GM19468 (cell line): ENCODE data around the gene WIF1.

Experiments used
- ATAC-seq: cut with Tn5 transposase; IDR thresholded peaks from one replicate; pipeline ENCODE4 v1.9.1; 2021; ENCODE audit warnings: mild to moderate bottlenecking, moderate library complexity, moderate number of reproducible peaks; ENCODE audit not compliant: unreplicated experiment; ENCODE audit errors: extremely low read depth

The WIF1 gene, protein sequence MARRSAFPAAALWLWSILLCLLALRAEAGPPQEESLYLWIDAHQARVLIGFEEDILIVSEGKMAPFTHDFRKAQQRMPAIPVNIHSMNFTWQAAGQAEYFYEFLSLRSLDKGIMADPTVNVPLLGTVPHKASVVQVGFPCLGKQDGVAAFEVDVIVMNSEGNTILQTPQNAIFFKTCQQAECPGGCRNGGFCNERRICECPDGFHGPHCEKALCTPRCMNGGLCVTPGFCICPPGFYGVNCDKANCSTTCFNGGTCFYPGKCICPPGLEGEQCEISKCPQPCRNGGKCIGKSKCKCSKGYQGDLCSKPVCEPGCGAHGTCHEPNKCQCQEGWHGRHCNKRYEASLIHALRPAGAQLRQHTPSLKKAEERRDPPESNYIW

DNA sequence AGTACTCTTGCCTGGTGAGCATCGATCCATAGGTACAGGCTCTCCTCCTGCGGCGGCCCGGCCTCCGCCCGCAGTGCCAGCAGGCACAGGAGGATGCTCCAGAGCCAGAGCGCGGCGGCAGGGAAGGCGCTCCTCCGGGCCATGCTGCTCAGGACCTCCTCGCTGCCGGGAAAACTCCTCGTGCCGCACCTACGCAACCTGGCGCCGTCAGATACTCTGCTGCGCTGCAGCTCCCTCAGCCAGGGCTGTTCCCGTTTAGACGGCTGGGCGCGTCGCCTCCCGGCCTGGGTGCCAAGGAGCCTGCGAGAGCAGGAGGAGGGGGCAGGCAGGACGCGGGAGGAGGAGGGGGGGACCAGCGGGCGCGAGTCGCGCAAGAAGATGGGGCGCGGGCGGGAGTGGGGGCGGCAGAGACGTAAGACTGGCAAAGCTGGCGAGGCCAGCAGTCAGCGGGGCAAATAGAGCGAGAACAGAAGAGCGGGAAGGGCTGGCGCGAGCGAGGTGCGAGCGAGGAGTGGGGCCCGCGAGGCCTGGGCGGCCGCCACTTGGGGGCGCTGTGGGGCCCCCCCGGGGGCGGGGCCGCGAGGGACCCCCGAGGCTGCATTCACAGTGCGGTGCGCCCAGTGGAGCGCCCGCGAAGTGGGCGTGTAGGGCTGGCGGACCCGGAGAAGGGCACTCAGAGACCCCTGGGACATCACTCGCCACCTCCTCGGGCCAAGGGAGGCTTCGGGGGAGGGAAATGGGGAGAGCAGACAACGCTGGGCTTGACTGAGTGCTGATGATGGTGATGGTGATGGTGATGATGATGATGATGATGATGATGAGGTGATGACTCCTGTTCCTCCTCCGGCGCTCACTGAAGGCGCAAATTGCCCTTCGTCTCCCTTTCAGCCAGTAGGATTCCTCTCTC, at the start of gene WIF1:
WIF1 (minus strand) TSS at position 257 of the 907 bp plus-strand sequence; CDS start at position 143, 114 bp downstream.
- ATAC-seq: no peak

DNA sequence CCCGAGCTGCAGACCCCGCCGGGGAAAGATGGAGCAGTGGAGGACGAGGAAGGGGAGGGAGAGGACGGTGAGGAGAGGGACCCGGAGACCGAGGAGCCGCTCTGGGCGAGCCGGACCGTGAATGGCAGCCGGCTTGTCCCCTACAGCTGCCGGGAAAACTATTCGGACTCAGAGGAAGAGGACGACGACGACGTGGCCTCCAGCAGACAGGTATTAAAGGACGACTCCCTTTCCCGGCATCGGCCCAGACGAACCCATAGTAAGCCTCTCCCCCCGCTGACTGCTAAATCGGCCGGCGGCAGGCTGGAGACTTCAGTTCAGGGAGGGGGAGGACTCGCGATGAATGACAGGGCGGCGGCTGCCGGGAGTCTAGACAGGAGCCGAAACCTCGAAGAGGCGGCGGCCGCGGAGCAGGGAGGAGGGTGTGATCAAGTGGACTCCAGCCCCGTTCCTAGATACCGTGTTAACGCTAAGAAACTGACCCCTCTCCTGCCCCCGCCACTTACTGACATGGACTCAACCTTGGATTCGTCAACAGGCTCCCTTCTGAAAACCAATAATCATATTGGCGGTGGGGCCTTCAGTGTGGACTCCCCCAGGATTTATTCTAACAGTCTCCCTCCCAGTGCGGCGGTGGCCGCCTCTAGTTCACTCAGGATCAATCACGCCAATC, 49.2 kb upstream of the WIF1 start:
- ATAC-seq: no peak

DNA sequence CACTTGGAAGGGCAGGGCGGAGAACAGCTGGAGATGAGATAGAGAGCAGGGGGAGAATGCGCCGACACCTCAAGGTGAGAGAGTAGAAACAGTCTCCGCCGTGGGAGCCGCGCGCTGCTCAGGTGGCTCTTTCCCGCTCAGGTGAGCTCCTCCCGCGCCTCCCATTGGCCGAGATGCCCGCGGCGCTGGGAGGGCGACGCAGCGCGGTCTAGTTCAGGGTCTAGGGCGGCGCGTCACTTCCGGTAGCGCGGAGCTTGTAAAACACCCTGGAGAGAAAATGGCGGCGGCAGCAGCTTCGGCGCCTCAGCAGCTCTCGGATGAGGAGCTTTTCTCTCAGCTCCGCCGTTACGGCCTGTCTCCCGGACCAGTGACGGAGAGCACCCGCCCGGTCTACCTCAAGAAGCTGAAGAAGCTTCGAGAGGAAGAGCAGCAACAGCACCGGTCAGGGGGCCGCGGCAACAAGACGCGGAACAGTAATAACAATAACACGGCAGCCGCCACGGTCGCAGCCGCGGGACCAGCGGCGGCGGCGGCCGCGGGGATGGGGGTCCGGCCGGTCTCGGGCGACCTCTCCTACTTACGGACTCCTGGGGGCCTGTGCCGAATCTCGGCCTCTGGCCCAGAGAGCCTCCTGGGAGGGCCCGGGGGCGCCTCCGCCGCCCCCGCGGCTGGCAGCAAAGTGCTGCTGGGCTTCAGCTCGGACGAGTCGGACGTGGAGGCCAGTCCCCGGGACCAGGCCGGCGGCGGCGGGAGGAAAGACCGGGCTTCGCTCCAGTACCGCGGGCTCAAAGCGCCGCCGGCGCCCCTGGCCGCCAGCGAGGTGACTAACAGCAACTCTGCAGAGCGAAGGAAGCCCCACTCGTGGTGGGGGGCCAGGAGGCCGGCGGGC, 48.5 kb upstream of the WIF1 start, which contains the start of gene LEMD3:
LEMD3 (plus strand) TSS at position 264 of the 889 bp plus-strand sequence; CDS start at position 278, 14 bp downstream.
- ATAC-seq: peak; percentile 97

DNA sequence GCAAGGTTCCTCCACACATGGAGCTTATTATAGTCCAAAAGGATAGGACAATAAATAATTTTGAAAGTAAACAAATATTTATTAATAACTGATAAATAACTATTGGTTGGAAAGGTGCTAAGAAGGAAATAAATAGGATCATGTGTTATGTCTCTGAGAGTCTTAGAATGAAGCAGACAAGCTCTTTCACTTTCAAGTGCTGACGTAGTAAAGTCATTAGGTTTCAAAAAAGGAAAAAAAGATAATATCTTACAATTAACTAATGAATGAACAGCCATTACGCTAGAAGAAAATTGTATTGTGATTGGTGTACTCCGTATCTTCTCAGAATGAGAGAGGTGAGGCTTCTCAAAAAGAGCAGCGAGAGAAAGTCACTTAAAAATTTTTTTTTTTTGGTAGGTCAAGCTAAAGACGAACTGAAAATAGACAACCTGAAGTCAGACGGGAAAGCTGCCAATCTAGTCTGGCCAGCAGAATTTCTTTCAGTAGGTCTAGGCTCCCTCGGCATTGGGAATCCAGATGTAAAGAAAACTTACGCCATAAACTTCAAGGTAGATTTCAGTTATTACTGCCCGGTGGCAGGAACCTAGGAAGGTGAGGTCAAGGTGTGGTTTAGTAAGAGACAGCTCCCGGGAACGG, 47.7 kb upstream of the WIF1 start:
- ATAC-seq: no peak

DNA sequence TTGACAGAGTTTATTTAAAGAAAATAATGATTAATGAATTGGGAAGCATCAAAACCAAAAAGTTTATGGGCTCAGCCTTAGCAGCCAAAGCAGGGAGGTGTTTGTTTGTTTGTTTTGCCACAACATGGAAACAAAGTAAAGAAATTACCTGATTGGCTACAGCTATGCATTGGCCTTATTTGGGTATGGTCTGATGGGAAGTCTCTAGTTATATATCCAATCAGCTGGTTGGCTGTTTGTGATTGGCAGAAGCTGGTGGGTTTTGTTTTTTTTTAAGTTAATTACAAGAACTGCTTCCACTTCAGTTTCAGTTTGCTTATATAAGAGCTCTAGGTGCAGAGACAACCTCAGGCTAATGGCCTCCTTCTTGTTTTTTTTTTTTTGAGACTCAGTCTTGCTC, 43.7 kb upstream of the WIF1 start:
- no peak for ATAC-seq

DNA sequence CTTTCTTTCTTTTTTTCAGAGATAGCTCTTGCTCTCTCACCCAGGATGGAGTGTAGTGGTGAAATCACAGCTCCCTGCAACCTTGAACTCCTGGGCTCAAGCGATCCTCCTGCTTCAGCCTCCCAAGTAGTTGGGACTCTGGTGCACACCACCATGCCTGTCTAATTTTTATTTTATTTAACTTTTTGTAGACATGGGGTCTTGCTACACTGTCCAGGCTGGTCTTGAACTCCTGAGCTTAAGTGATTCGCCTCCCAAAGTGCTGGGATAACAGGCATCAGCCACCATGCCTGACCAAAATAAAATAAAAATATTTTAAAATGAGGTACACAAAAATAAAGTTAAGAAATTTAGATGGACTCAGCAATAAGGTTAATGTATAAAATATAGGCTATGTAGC, 43.1 kb upstream of the WIF1 start:
- no peak for ATAC-seq

DNA sequence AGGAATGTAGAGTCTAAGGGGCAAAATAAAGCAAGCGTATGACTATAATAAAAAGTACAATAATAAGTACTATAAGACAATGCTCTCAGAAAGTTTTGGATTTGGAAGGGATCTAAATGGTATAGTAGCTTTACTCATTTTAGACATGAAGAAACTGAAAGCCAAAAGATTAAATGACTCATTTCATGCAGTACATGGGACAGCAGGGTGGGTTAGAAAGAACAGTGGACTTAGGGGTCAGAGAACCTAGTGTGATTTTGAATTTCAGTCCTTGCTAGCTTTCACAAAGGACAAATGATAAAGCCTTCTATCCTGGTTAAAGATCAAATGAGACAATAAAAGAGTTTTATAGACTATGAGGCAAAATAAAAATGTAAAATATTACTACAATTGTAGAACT, 41.5 kb upstream of the WIF1 start:
- no peak for ATAC-seq

DNA sequence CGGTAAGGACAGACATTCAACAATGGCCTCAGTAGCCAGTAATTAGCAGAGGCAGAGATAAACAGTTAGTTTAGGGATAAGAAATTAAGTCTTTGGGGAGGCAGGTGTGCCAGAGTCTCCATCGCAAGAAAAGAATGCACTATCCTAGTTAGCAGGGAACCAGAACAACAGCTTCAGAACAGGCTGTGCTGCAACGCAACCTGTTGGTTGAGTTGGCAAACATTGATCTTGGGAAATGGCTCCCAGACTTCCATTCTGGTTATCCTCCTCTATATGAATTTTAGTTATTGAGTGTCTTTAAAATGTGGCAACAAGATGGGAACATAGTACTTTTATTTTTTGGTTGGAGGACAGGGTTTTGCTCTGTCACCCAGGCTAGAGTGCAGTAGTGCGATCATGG, 36.0 kb upstream of the WIF1 start:
- no peak for ATAC-seq

DNA sequence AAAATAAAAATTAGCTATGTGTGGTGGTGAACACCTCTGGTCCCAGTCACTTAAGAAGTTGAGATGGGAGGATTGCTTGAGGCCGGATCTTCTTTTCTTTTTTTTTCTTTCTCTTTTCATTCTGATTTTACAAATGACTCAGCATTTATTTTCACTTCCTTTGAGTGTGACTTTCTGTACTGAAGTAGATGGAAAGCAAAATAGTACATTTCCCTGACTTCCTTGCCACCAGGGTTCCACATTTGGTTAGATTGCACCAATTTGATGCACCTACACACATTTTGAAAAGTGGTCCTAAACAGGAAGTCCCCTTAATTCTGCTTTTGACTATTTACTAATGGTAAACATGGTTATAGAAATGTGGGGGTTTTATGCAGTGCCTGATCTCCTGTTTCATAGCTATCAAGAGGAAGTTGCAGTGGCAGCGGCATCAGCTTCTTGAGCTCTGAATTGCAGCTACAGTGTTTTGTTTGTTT, 35.3 kb upstream of the WIF1 start:
- peak; percentile 92 for ATAC-seq

DNA sequence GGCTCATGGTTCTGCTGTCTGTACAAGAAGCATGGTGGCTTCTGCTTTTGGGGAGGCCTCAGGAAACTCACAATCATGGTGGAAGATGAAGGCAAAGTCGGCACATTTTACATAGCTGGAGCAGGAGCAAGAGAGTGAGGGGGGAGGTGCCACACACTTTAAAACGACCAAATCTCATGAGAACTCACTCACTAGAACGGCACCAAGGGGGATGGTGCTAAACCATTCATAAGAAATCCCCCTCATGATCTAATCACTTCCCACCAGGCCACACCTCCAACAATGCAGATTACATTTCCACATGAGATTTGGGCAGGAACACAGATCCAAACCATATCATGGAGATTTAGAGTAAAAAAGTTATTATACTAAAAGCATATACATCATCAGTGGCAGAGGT, 34.7 kb upstream of the WIF1 start:
- ATAC-seq: no peak

DNA sequence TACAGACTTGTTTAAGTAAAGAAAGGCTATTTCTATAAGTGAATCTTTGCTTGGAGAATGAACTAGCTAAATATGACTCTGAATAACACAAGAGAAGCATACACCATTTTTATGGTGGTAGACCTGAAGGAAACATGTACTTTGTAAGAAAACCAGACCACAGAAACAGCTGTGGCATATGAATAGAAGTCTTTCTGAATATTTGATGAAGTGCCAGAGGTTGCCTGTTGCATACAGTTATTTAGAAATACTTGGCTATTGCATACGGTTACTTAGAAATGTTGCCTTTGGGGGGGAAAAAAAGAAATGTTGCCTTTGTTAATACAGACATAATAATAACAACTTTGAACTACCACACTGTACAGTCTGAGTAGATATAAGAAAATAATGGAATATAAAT, 31.5 kb upstream of the WIF1 start:
- no peak for ATAC-seq

DNA sequence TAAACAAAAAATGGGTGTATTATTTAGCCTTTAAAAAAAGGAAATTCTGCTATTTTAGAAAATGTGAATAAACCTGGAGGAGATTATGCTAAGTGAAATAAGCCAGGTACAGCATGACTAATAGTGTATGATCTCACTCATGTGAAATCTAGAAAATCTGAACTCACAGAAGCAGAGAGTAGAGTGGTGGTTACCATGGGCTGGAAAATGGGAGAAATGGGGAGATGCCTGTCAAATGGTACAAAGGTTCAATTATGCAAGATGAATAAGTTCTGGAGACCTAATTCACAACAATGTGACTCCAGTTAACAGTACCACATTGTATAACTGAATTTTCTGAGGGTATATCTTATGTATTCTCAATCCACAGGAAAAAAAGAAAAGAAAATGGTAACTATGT, 30.9 kb upstream of the WIF1 start:
- no peak for ATAC-seq

DNA sequence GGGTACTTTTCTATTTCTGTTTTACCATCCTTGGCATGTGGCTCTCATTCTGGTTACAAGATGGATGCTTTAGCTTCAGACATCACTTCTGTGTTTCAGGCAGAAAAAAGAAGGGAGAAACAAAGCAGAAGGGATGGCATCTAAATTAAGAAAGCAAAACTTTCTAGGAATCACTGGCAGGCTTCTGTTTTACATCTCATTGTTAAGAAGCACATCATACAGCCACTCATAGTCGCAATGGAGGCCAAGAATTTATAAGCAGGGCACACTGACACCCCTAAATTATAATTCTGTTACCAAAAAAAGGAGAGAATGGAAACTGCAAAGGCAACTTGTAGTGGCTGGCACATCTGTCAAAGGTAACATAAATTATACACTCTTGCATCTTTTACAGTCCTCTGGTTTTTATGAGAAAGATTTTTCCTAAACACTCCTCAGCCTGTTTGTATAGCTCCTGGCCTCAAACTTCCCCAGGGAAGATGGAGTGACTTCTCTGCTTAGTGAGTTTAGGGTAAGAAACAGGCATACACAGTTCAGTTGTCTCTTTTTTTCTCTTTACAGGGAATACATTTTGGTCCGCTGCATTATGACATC, 26.3 kb upstream of the WIF1 start:
- ATAC-seq: no peak

DNA sequence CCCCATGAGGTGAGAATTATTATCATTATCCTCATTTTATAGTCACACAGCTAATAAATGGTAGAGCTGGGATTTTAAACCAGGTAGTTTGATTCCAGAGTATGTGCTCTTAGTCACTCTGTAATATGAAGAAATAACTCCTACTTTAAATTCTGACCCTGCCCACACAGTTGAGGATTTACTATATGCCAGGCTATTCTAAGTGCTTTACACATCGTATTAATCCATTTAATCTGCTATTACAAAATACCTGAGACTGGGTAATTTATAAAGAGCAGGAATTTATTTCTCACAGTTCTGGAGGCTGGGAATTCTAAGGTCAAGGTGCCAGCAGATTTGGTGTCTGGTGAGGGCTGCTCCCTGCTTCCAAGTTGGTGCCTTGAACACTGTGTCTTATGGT, 19.6 kb upstream of the WIF1 start:
- no peak for ATAC-seq

DNA sequence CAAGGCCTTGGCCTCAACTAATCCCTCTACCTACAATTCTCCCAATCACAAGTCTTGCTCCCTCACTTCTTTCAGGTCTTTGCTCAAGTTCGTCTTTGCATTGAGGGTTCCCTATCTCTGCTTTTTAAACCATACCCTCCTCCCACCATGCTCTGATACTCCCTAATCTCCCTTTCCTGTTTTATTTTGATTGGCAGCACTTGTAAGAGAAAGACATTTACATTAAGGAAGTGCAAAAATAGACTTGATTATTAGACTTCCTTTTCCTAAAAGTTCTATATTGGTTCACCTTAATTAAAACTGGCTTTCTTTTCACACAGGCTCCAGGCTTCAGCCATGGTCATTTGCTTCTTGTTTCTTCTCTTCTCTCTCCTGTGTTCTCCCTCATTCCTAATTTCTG, 18.3 kb upstream of the WIF1 start:
- ATAC-seq: no peak

DNA sequence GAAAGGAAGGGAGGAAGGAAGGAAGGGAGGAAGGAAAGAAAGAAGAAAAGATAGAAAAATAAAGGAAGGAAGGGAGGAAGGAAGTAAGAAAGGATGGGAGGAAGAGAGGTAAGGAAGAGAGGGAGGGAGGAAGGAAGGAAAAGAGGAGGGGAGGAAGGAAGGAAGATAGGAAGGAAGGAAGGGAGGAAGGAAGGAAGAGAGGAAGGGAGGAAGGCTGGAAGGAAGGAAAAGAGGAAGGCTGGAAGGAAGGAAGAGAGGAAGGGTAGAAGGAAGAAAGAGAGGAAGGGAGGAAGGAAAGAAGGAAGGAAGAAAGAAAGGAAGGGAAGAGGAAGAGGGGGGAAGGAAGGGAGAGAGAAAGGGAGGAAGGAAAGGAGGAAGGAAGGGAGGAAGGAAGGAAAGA, 12.8 kb upstream of the WIF1 start:
- no peak for ATAC-seq

DNA sequence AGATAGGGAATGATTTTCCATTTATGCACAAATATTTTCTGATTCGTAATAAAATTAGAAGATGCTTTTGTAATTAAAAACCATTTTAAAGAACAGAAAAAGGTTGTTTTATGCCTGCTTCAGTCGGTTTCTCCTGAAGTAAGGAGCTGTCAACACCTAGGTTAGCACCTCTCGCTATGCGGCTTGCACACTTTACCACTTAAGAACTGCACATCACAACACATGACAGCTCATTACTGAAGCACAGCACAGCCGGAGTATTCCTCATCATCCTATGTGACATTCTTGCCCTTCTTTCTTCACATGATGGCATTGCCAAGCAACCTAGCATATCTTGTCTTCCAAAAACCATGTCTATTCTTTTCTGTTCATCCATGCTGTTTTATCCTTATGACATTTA, 5.4 kb upstream of the WIF1 start:
- ATAC-seq: no peak

DNA sequence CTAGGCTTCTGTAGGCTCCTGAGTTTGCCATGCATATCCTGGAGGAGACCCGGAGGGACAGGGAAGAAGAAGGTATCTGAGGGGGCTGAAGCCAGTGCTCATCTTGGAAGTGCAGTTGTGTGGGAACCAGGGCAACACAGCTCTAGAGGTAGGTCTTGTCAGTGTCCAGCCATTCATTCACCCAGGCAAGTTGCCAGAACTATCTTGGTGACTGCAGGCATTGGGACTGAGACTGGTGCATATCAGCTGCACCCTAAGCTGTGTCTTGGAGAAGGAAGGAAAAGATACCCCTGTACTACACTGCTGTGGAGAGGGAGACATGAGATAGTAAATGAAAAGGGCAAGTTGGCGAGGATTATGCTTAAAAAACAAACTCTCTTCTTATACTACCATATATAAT, 4.9 kb upstream of the WIF1 start:
- ATAC-seq: no peak

DNA sequence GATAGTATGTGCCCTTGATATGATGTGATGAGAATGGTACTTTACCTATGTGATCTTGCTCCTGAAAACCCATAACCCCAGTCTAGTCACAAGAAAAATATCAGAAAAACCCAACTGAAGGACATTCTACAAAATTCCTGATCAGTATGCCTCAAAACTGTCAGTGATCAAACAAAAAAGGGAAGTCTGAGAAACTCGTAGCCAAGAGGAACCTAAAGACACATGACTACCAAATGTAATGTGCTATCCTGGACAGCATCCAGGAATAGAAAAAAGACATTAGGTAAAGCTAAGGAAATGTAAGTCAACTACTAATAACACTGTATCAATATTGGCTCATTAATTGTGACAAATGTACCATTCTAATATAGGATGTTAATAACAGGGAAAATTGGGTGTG, 4.1 kb upstream of the WIF1 start:
- no peak for ATAC-seq
